K562 (cell line): Measurements from ENCODE around the gene NUDT22. TPM values are rescaled to one million over a fixed set of nuclear protein-coding genes. Genes with fewer than 3 reads are reported as not detected.

Experiments
- BRD4 ChIP-seq: fragments of 200-600 bp; sonication (generic); IDR thresholded peaks from 2 replicates; pipeline ENCODE4 v1.6.1; 2017; ENCODE audit warnings: inconsistent platforms
- CHD4 ChIP-seq: fragments of 200-600 bp; sonication (generic); IDR thresholded peaks from 3 replicates; pipeline ENCODE4 v1.6.1; 2012; ENCODE audit warnings: low read depth, mild to moderate bottlenecking, mixed read lengths, low read length, inconsistent platforms; ENCODE audit not compliant: insufficient read depth, insufficient replicate concordance, poor library complexity, severe bottlenecking
- EGR1 ChIP-seq: fragments of 450-650 bp; conservative IDR thresholded peaks from 2 replicates; pipeline ENCODE4 v1.6.1; 2017; ENCODE audit warnings: mild to moderate bottlenecking
- KDM2B ChIP-seq: fragments of 250-450 bp; sonication (Bioruptor Pico); IDR thresholded peaks from 2 replicates; pipeline ENCODE4 v1.8.0; 2021; ENCODE audit warnings: mild to moderate bottlenecking, moderate library complexity
- MNT ChIP-seq, 2 experiments: fragments of 450-650 bp; conservative IDR thresholded peaks; 2 replicates each; pipeline ENCODE4 v1.6.1; 2017; ENCODE audit warnings: mild to moderate bottlenecking in 2 of 2, moderate library complexity in 2 of 2
- NEUROD1 ChIP-seq: fragments of 150-350 bp; IDR thresholded peaks from 2 replicates; pipeline ENCODE4 v1.6.1; 2014; ENCODE audit warnings: borderline replicate concordance, low read length, low read depth; ENCODE audit not compliant: partially characterized antibody
- NR2C1 ChIP-seq, 2 experiments: fragments of 450-650 bp; IDR thresholded peaks; 2 replicates each; pipeline ENCODE4 v1.6.1; 2017; ENCODE audit warnings: mild to moderate bottlenecking in 2 of 2, antibody characterized with exemption in 1 of 2, inconsistent platforms in 1 of 2, missing compliant biosample characterization in 1 of 2, missing genetic modification characterization in 1 of 2
- PHTF2 ChIP-seq: fragments of 250-450 bp; sonication (Bioruptor Pico); IDR thresholded peaks from 2 replicates; pipeline ENCODE4 v1.5.0; 2021; ENCODE audit warnings: mild to moderate bottlenecking
- POLR2B ChIP-seq: fragments of 450-650 bp; IDR thresholded peaks from 2 replicates; pipeline ENCODE4 v1.6.1; 2018; ENCODE audit warnings: low read depth; ENCODE audit not compliant: partially characterized antibody
- POLR3G ChIP-seq: IDR thresholded peaks from 2 replicates; pipeline ENCODE4 v1.6.1; 2011; ENCODE audit not compliant: insufficient read length, insufficient replicate concordance; ENCODE audit errors: extremely low read depth
- RHOXF2B ChIP-seq: fragments of 250-450 bp; sonication (Bioruptor Pico); conservative IDR thresholded peaks from 2 replicates; pipeline ENCODE4 v1.5.1; 2021
- SMAD2 ChIP-seq: fragments of 150-350 bp; IDR thresholded peaks from 2 replicates; pipeline ENCODE4 v1.6.1; 2014; ENCODE audit warnings: low read depth, mild to moderate bottlenecking, low read length
- TAL1 ChIP-seq: fragments of 450-650 bp; IDR thresholded peaks from 2 replicates; pipeline ENCODE4 v1.6.1; 2016; ENCODE audit warnings: mild to moderate bottlenecking
- XRCC4 ChIP-seq: IDR thresholded peaks from one replicate; pipeline ENCODE4 v1.6.1; 2011; ENCODE audit not compliant: insufficient read depth, insufficient read length; ENCODE audit errors: extremely low read depth
- ZBTB17 ChIP-seq: fragments of 450-650 bp; formaldehyde crosslinking; IDR thresholded peaks from 2 replicates; pipeline ENCODE4 v1.4.0; 2020; ENCODE audit warnings: mild to moderate bottlenecking
- ZFX ChIP-seq: sonication (generic); formaldehyde crosslinking; IDR thresholded peaks from 2 replicates; pipeline ENCODE4 v1.8.0; 2022; ENCODE audit warnings: mild to moderate bottlenecking, missing genetic modification reagents, moderate library complexity
- ZKSCAN1 ChIP-seq: fragments of 150-350 bp; IDR thresholded peaks from 2 replicates; pipeline ENCODE4 v1.6.1; 2016; ENCODE audit warnings: low read depth, low read length
- ZNF280B ChIP-seq: fragments of 250-450 bp; sonication (Bioruptor Pico); IDR thresholded peaks from 2 replicates; pipeline ENCODE4 v1.5.1; 2021; ENCODE audit warnings: mild to moderate bottlenecking
- ZNF431 ChIP-seq: sonication (generic); formaldehyde crosslinking; IDR thresholded peaks from 2 replicates; pipeline ENCODE4 v1.8.0; 2022; ENCODE audit warnings: mild to moderate bottlenecking, missing genetic modification reagents
- ZNF518B ChIP-seq: fragments of 250-450 bp; sonication (Bioruptor Pico); IDR thresholded peaks from 2 replicates; pipeline ENCODE4 v1.5.0; 2021; ENCODE audit warnings: mild to moderate bottlenecking, moderate library complexity
- polyA plus RNA-seq, 8 experiments: library from polyadenylated mRNA; depleted of rRNA in 4 of 8; stranded (reverse) in 5 of 8; unstranded in 3 of 8; fragments of >200 nt; fragmentation: Nextera tagmentation in 2 of 8; fragmentation: Illumina TruSeq in 1 of 8; extraction: Ambion mirVana in 2 of 8; extraction: Trizol in 1 of 8; gene quantifications; 2 replicates each; pipeline versions ENCODE4 v1.2.1 to v1.2.3, GENCODE V29; 2011 to 2014; ENCODE audit warnings: inconsistent platforms in 1 of 8, missing spikeins in 1 of 8
- total RNA-seq, 7 experiments: library from RNA; depleted of rRNA in 6 of 7; stranded (reverse); fragments of >200 nt in 6 of 7; fragmentation: Illumina TruSeq in 2 of 7; extraction: Trizol in 2 of 7; gene quantifications; 2 replicates each; pipeline versions ENCODE4 v1.2.1 to v1.2.3, GENCODE V29; 2011 to 2021; ENCODE audit warnings: low replicate concordance in 1 of 7

NUDT22 gene
- total and polyA plus RNA-seq, 9 of the 15 experiments (the other 6 are each of a cell fraction or from before 2014, with no cell fraction given), result 6.3 to 92.6 (median 37.4) TPM

- TF ChIP-seq POLR3G (no peak), NEUROD1 (no peak), BRD4 (no peak), ZNF431 (CRISPR knock-in tag) (no peak), NR2C1 (IDR thresholded peaks at IDR 0.05) (no peak), NR2C1 (tag; IDR thresholded peaks at IDR 0.05) (no peak), XRCC4 (no peak), ZNF518B (CRISPR knock-in tag) (no peak), POLR2B (peak; percentile 69), ZBTB17 (peak; percentile 16; the same call in 1 of the 2 replicates), EGR1 (peak; percentile 51), RHOXF2B (CRISPR knock-in tag) (no peak), KDM2B (CRISPR knock-in tag) (no peak), ZNF280B (no peak), TAL1 (no peak), PHTF2 (CRISPR knock-in tag) (no peak), SMAD2 (no peak), ZFX (CRISPR knock-in tag) (peak; percentile 28; the same call in 1 of the 2 replicates), ZKSCAN1 (no peak), CHD4 (no peak), MNT (conservative IDR thresholded peaks at IDR 0.05) (peak; percentile 37 to 40)
Measured at GRCh38 chr11:64252003-64252872, 26.2 kb downstream of the NUDT22 start (continued).
